ENCODE data around the gene CD40LG. TPM values are rescaled to one million over a fixed set of nuclear protein-coding genes. Genes with fewer than 3 reads are reported as not detected.

Gene CD40LG
- polyA plus RNA-seq, 1 experiment = not detected

- ChIA-PET POLR2A (no interaction called here), CTCF (interaction anchor here (1.0 kb wide), 1 partner anchor 8 kb away, joined by 3 read pairs; no protein-coding TSS in a partner anchor)
- Histone ChIP-seq H3K4me3 (ENCODE audit: low read depth, low read length) (no peak overlapping the region), H3K27me3 (ENCODE audit: control insufficient read depth, insufficient read depth, low read length) (no peaks in the 10 kb centered on the region), H3K36me3 (ENCODE audit: control insufficient read depth, insufficient read depth, low read length) (no peaks in the 10 kb centered on the region)
- TF ChIP-seq CTCF (IDR thresholded peaks at IDR 0.05; ENCODE audit: insufficient read depth, low read depth, low read length) = no peak
- no peak for DNase-seq (ENCODE audit: low read depth)
Observed at GRCh38 chrX:136616987-136617685, 30.8 kb upstream of the CD40LG start.

- DNase-seq (ENCODE audit: low read depth) = no peak
- Histone ChIP-seq H3K27me3 (ENCODE audit: control insufficient read depth, insufficient read depth, low read length) (no peaks in the 10 kb centered on the region), H3K36me3 (ENCODE audit: control insufficient read depth, insufficient read depth, low read length) (no peaks in the 10 kb centered on the region), H3K4me3 (ENCODE audit: low read depth, low read length) (no peak overlapping the region)
- TF ChIP-seq CTCF (IDR thresholded peaks at IDR 0.05; ENCODE audit: insufficient read depth, low read depth, low read length) = no peak
- ChIA-PET CTCF (interaction anchor here (0.5 kb wide), 1 partner anchor 19 kb away, joined by 3 read pairs; no protein-coding TSS in a partner anchor), POLR2A (no interaction called here)
Observed at GRCh38 chrX:136619899-136620505, 28.0 kb upstream of the CD40LG start.

- Histone ChIP-seq H3K36me3 (ENCODE audit: control insufficient read depth, insufficient read depth, low read length) (no peaks in the 10 kb centered on the region), H3K4me3 (ENCODE audit: low read depth, low read length) (no peak overlapping the region), H3K27me3 (ENCODE audit: control insufficient read depth, insufficient read depth, low read length) (no peaks in the 10 kb centered on the region)
- ChIA-PET CTCF (no interaction called here), POLR2A (no interaction called here)
- no peak for DNase-seq (ENCODE audit: low read depth)
- TF ChIP-seq CTCF (IDR thresholded peaks at IDR 0.05; ENCODE audit: insufficient read depth, low read depth, low read length) = no peak
Observed at GRCh38 chrX:136620780-136621179, 27.2 kb upstream of the CD40LG start.

GRCh38 chrX:136622568-136622967 lies 25.4 kb upstream of the CD40LG start:
- POLR2A ChIA-PET = no interaction called here
- no peak for DNase-seq (ENCODE audit: low read depth)

More at GRCh38 chrX:136622568-136622967, 25.4 kb upstream of the CD40LG start:
- no peak overlapping the region for H3K4me3 ChIP-seq (ENCODE audit: low read depth, low read length)
- H3K36me3 ChIP-seq (ENCODE audit: control insufficient read depth, insufficient read depth, low read length) = no peaks in the 10 kb centered on the region
- TF ChIP-seq CTCF (IDR thresholded peaks at IDR 0.05; ENCODE audit: insufficient read depth, low read depth, low read length) = no peak
- H3K27me3 ChIP-seq (ENCODE audit: control insufficient read depth, insufficient read depth, low read length) = no peaks in the 10 kb centered on the region
- CTCF ChIA-PET = interaction anchor here (1.6 kb wide), 1 partner anchor 13 kb away, joined by 3 read pairs; no protein-coding TSS in a partner anchor

All from BJ (cell line).